IMR-90 (cell line): ENCODE measurements around the gene CACNB3. TPM values are rescaled to one million over a fixed set of nuclear protein-coding genes. Genes with fewer than 3 reads are reported as not detected.

Experiments used
- ATAC-seq: fragments of 200-7000 bp; cut with Tn5 transposase; 2 replicates; pipeline ENCODE4 v1.9.1; 2020; ENCODE audit warnings: low read depth, mild to moderate bottlenecking, moderate library complexity
- BruUV-seq: library from RNA; stranded (reverse); fragments of 400-500 nt; replicated peaks from 2 replicates; lab custom pipeline; 2021; lab: Mats Ljungman, UMichigan
- CTCF ChIA-PET: fragments of 300-600 bp; formaldehyde crosslinking; extraction: SDS; loops from one replicate; lab custom pipeline; 2021; ENCODE audit warnings: antibody characterized with exemption; lab: Yijun Ruan, JAX
- POLR2A ChIA-PET: fragments of 300-600 bp; sonication (Branson Sonifier 250); formaldehyde crosslinking; loops from one replicate; lab custom pipeline; 2022; ENCODE audit warnings: antibody characterized with exemption; ENCODE audit not compliant: unreplicated experiment; lab: Charles Lee
- DNase-seq: peaks from one replicate; pipeline ENCODE4 v3.0.0; 2013
- H2AFZ ChIP-seq: replicated peaks from 2 replicates; pipeline ENCODE3; 2013; ENCODE audit warnings: low read length, mild to moderate bottlenecking; ENCODE audit not compliant: poor library complexity
- H2AK5ac ChIP-seq: 2 replicates; pipeline ENCODE4 v1.6.1; 2013; ENCODE audit warnings: low read depth, low read length, inconsistent platforms
- H2AK9ac ChIP-seq: replicated peaks from 2 replicates; pipeline ENCODE3; 2013; ENCODE audit warnings: mild to moderate bottlenecking, low read depth, low read length, moderate library complexity; ENCODE audit not compliant: poor library complexity
- H2BK120ac ChIP-seq: 2 replicates; pipeline ENCODE4 v1.6.1; 2013; ENCODE audit warnings: low read depth, low read length, inconsistent platforms
- H2BK15ac ChIP-seq: 3 replicates; pipeline ENCODE4 v1.6.1; 2013; ENCODE audit warnings: low read depth, low read length, inconsistent platforms
- H2BK20ac ChIP-seq: 2 replicates; pipeline ENCODE4 v1.6.1; 2013; ENCODE audit warnings: low read depth, mild to moderate bottlenecking, inconsistent platforms, low read length, moderate library complexity
- H2BK5ac ChIP-seq: 2 replicates; pipeline ENCODE4 v1.6.1; 2013; ENCODE audit warnings: mild to moderate bottlenecking, low read depth, low read length, inconsistent platforms; ENCODE audit not compliant: poor library complexity, severe bottlenecking
- H3K14ac ChIP-seq: replicated peaks from 2 replicates; pipeline ENCODE4 v1.6.1; 2013; ENCODE audit warnings: low read depth, low read length, inconsistent platforms
- H3K18ac ChIP-seq: 2 replicates; pipeline ENCODE4 v1.6.1; 2013; ENCODE audit warnings: low read depth, low read length, control low read depth
- H3K23ac ChIP-seq: 2 replicates; pipeline ENCODE4 v1.6.1; 2013; ENCODE audit warnings: low read depth, low read length, inconsistent platforms
- H3K27ac ChIP-seq: 2 replicates; pipeline ENCODE4 v1.5.1; 2013; ENCODE audit warnings: mild to moderate bottlenecking, control low read depth, low read length; ENCODE audit not compliant: insufficient read depth
- H3K27me3 ChIP-seq: 2 replicates; pipeline ENCODE4 v1.6.1; 2013; ENCODE audit warnings: low read length; ENCODE audit not compliant: control insufficient read depth, insufficient read depth
- H3K36me3 ChIP-seq: 2 replicates; pipeline ENCODE4 v1.6.1; 2013; ENCODE audit warnings: low read length, mixed read lengths; ENCODE audit not compliant: control insufficient read depth, insufficient read depth
- H3K4ac ChIP-seq: 2 replicates; pipeline ENCODE4 v1.6.1; 2013; ENCODE audit warnings: low read depth, low read length, inconsistent platforms
- H3K4me1 ChIP-seq: 2 replicates; pipeline ENCODE4 v1.6.1; 2013; ENCODE audit warnings: low read length, mixed read lengths; ENCODE audit not compliant: control insufficient read depth, insufficient read depth
- H3K4me2 ChIP-seq: 2 replicates; pipeline ENCODE4 v1.6.1; 2013; ENCODE audit warnings: low read depth, mild to moderate bottlenecking, control low read depth, low read length, moderate library complexity
- H3K4me3 ChIP-seq: 2 replicates; pipeline ENCODE4 v1.5.1; 2013; ENCODE audit warnings: low read depth, mild to moderate bottlenecking, control low read depth, low read length, moderate library complexity; ENCODE audit not compliant: insufficient read depth
- H3K56ac ChIP-seq: 2 replicates; pipeline ENCODE4 v1.6.1; 2013; ENCODE audit warnings: low read length, inconsistent platforms; ENCODE audit not compliant: insufficient read depth; ENCODE audit errors: extremely low read depth
- H3K79me1 ChIP-seq, 2 experiments: 2 replicates each; pipeline ENCODE4 v1.6.1; 2013; ENCODE audit warnings: low read length in 2 of 2, inconsistent platforms in 1 of 2, low read depth in 1 of 2
- H3K9ac ChIP-seq: 2 replicates; pipeline ENCODE4 v1.6.1; 2013; ENCODE audit warnings: low read depth, low read length, control low read depth
- H3K9me1 ChIP-seq: 2 replicates; pipeline ENCODE4 v1.6.1; 2013; ENCODE audit warnings: low read length, inconsistent platforms; ENCODE audit not compliant: insufficient read depth
- H3K9me3 ChIP-seq: 2 replicates; pipeline ENCODE4 v1.6.1; 2013; ENCODE audit warnings: low read length; ENCODE audit not compliant: control insufficient read depth, insufficient read depth
- H4K20me1 ChIP-seq: 2 replicates; pipeline ENCODE4 v1.6.1; 2013; ENCODE audit warnings: low read length, inconsistent platforms; ENCODE audit not compliant: insufficient read depth
- H4K5ac ChIP-seq: 2 replicates; pipeline ENCODE4 v1.6.1; 2013; ENCODE audit warnings: mild to moderate bottlenecking, low read depth, low read length, control low read depth
- H4K8ac ChIP-seq, 2 experiments: 2 replicates each; pipeline ENCODE4 v1.6.1; 2013; ENCODE audit warnings: low read depth in 2 of 2, low read length in 2 of 2, control low read depth in 1 of 2, inconsistent platforms in 1 of 2
- H4K91ac ChIP-seq: 2 replicates; pipeline ENCODE4 v1.6.1; 2013; ENCODE audit warnings: low read depth, low read length, inconsistent platforms; ENCODE audit not compliant: insufficient read depth
- CHD1 ChIP-seq: IDR thresholded peaks from 2 replicates; pipeline ENCODE4 v1.6.1; 2012; ENCODE audit warnings: low read depth, low read length, improper control_type of control experiment
- FOS ChIP-seq: fragments of 150-350 bp; IDR thresholded peaks from 2 replicates; pipeline ENCODE4 v1.6.1; 2016; ENCODE audit warnings: low read depth, low read length
- MAFK ChIP-seq: IDR thresholded peaks from 2 replicates; pipeline ENCODE4 v1.6.1; 2012; ENCODE audit warnings: low read depth, low read length, improper control_type of control experiment
- MAZ ChIP-seq: IDR thresholded peaks from 2 replicates; pipeline ENCODE4 v1.6.1; 2012; ENCODE audit warnings: low read depth, mild to moderate bottlenecking, low read length, improper control_type of control experiment, moderate library complexity, borderline replicate concordance
- MXI1 ChIP-seq: IDR thresholded peaks from 2 replicates; pipeline ENCODE4 v1.6.1; 2012; ENCODE audit warnings: low read depth, mild to moderate bottlenecking, low read length, moderate library complexity, borderline replicate concordance
- NFE2L2 ChIP-seq: fragments of 150-350 bp; IDR thresholded peaks from 2 replicates; pipeline ENCODE4 v1.6.1; 2016; ENCODE audit warnings: low read depth, mild to moderate bottlenecking, low read length
- POLR2A ChIP-seq: IDR thresholded peaks from 2 replicates; pipeline ENCODE4 v1.6.1; 2012; ENCODE audit warnings: mild to moderate bottlenecking, low read depth, low read length
- RAD21 ChIP-seq: IDR thresholded peaks from 2 replicates; pipeline ENCODE4 v1.6.1; 2012; ENCODE audit warnings: low read length, improper control_type of control experiment
- RCOR1 ChIP-seq: IDR thresholded peaks from 2 replicates; pipeline ENCODE4 v1.6.1; 2012; ENCODE audit warnings: mild to moderate bottlenecking, low read length, improper control_type of control experiment; ENCODE audit not compliant: insufficient replicate concordance
- RFX5 ChIP-seq: IDR thresholded peaks from 2 replicates; pipeline ENCODE4 v1.8.0; 2012; ENCODE audit warnings: low read depth, mild to moderate bottlenecking, low read length, moderate library complexity
- WGBS, 2 experiments: methylation state at CpG; one replicate each; pipeline versions ENCODE4 v1.1.5 to v1.1.7; 2013; ENCODE audit warnings: missing lambda C conversion rate in 2 of 2; ENCODE audit not compliant: insufficient read length in 1 of 2; ENCODE audit errors: extremely low coverage in 2 of 2; 5-methylcytosine and 5-hydroxymethylcytosine counted together
- dilution Hi-C: fragments of 300-500 bp; cut with HindIII; formaldehyde crosslinking; loops from one replicate; pipeline ENCODE4 v1.14.3; 2018; ENCODE audit warnings: low sequenced_read_pairs; ENCODE audit not compliant: unreplicated experiment
- in situ Hi-C: fragments of 300-500 bp; cut with MboI; formaldehyde crosslinking; loops from 3 replicates; pipeline ENCODE4 v1.14.3; 2019; ENCODE audit warnings: low sequenced_read_pairs, inconsistent platforms, mixed read lengths
- intact Hi-C: fragments of 100-400 bp; cut with micrococcal nuclease; formaldehyde crosslinking; loops from 2 replicates; pipeline ENCODE4 v1.10.0; 2022
- polyA plus RNA-seq, 3 experiments: library from polyadenylated mRNA; depleted of rRNA; stranded (reverse); fragments of >200 nt; gene quantifications; 2 replicates each; pipeline ENCODE4 v1.2.3, GENCODE V29; 2012; ENCODE audit warnings: low replicate concordance in 1 of 3
- total RNA-seq: library from RNA; depleted of rRNA; stranded (reverse); fragments of >200 nt; gene quantifications from 2 replicates; pipeline ENCODE4 v1.2.3, GENCODE V29; 2012
- TF ChIP-seq, protein P1 (sequence below): fragments of 150-350 bp; IDR thresholded peaks from 2 replicates; pipeline ENCODE4 v1.6.1; 2017; ENCODE audit warnings: mild to moderate bottlenecking, antibody characterized with exemption, low read length, low read depth

Gene CACNB3
- total and polyA plus RNA-seq, 2 of the 4 experiments (the other 2 are of a cell fraction): 18.1 to 45.1 TPM

DNA sequence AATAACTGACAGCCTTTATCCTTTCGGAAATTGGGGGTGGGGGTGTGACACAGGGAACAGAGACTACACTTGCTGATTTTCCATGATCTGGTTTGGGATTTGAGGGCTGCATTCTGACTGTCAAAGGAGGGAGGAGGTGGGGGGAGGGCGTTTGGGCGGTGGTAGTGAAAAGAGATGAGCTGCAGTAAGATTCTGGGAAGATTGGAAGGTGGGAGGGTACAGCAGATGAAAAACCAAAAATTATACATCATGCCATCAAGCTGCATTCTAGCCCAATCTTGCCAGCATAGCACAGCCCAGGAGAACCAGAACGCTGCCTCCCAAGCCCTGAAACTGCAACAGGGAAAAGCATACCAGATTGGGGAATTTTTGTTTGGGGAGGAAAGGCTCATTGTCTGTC lies 45.0 kb downstream of the CACNB3 start:
- Histone ChIP-seq H3K56ac (no peak overlapping the region), H3K9me1 (0 out of 2 replicates have a peak, but pooled peaks cover 5% of the 10 kb centered on the region), H3K23ac (no peak overlapping the region), H3K4me1 (no peaks in the 10 kb centered on the region), H2AFZ (no peak overlapping the region), H3K27ac (no peak overlapping the region), H3K18ac (no peak overlapping the region), H3K79me1 (no peaks in the 10 kb centered on the region), H3K9me3 (no peaks in the 10 kb centered on the region), H3K4me3 (no peak overlapping the region), H2BK15ac (no peak overlapping the region), H3K36me3 (no peaks in the 10 kb centered on the region), H4K5ac (no peak overlapping the region), H2AK9ac (no peak overlapping the region), H2AK5ac (no peak overlapping the region), H3K4me2 (no peak overlapping the region), H2BK5ac (no peak overlapping the region), H4K91ac (no peak overlapping the region), H3K9ac (no peak overlapping the region), H3K4ac (no peak overlapping the region), H3K27me3 (peaks cover 45% of the 10 kb centered on the region), H2BK20ac (no peak overlapping the region), H2BK120ac (no peak overlapping the region), H4K20me1 (no peaks in the 10 kb centered on the region; the same call in 1 of the 2 replicates), H4K8ac (no peak overlapping the region), H3K14ac (no peak overlapping the region)
- BruUV-seq: no TSS peak
- in situ Hi-C loops (no loop called here), intact Hi-C loops (no loop called here), dilution Hi-C loops (no loop called here)
- CTCF ChIA-PET: no interaction called here
- no CpG with 5 or more reads among the region's 4 CpGs for WGBS, 2 experiments
- POLR2A ChIA-PET: no interaction called here
- DNase-seq (no peak), ATAC-seq (no peak)
- TF ChIP-seq POLR2A: no peak
- no peak for TF ChIP-seq MAFK
- no peak for TF ChIP-seq RAD21
- TF ChIP-seq, protein P1, sequence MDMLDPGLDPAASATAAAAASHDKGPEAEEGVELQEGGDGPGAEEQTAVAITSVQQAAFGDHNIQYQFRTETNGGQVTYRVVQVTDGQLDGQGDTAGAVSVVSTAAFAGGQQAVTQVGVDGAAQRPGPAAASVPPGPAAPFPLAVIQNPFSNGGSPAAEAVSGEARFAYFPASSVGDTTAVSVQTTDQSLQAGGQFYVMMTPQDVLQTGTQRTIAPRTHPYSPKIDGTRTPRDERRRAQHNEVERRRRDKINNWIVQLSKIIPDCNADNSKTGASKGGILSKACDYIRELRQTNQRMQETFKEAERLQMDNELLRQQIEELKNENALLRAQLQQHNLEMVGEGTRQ: no peak
- no peak for TF ChIP-seq MAZ
- TF ChIP-seq RFX5: no peak
- no peak for TF ChIP-seq CHD1
- TF ChIP-seq RCOR1: no peak
- TF ChIP-seq FOS: no peak
- TF ChIP-seq NFE2L2: no peak
- no peak for TF ChIP-seq MXI1
